Measurements from ENCODE around the gene RPS10. TPM values are rescaled to one million over a fixed set of nuclear protein-coding genes. Genes with fewer than 3 reads are reported as not detected.
"Not testable (repeated sequence)": the region's sequence is repeated elsewhere in the genome, so short reads cannot be mapped to it uniquely, and the experiment has no call there.

Gene RPS10
- total and polyA plus RNA-seq, 7 donors, result 2,556 to 7,534 (median 3,796) TPM

DNA sequence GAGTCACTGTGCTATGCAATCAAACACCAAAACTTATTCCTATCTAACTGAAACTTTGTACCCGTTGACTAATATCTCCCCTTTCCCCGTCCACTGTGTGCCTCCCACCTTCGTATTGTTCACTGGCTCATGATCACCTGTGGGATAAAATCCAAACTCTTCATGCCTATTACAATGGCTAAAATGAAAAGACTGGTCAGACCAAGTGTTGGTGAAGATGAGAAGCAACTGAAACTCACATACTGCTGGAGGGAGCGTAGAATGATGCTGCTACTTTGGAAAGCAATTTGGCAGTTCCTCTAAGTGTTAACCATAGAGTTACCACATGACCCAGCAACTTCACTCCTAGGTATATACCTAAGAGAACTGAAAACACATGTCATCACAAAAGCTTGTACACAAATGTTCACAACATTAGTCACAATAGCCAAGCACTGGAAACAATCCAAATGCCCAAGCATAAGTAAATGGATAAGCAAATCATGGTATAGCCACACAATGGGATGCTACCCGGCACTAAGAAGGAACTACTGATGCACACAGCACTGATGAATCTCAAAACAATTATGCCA is 13.1 kb downstream of the RPS10 start:
- peak overlapping the region in 2 of 4 donors; percentile 7 to 54 for H3K27ac ChIP-seq
- intact Hi-C loops (cut with DNase I), result no loop called here

DNA sequence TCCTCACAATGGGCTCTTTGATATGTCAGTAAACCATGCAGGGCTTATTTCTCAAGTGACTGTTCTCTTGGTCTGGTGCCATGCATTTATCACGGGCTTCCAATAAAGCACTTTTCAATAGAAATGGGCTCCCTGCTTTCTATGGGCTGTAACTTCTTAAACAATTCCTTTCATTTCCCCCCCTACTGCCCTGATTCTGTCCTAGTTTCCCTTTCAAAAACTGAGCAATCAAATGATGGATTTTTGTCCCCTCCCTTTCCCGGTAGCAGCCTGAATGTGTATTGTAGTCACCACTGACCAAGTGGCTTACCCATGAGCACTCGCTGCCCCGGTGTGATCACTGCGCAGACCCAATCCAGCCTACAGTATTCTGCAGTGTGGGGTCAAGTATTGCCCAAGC is 13.9 kb downstream of the RPS10 start:
- no peak for DNase-seq
- Histone ChIP-seq H3K27me3 (no peaks in the 10 kb centered on the region), H3K36me3 (peaks cover 0 to 12% (median 2%) of the 10 kb centered on the region in 4 donors), H3K4me1 (peaks cover 0 to 11% (median 5%) of the 10 kb centered on the region in 4 donors), H3K9me3 (no peaks in the 10 kb centered on the region), H3K4me3 (no peak overlapping the region), H3K27ac (peak overlapping the region in 2 of 4 donors; percentile 7 to 54)
- WGBS, 2 donors, result 92 to 95% methylated on average over 5 of the region's 5 CpGs
- TF ChIP-seq, protein P1, sequence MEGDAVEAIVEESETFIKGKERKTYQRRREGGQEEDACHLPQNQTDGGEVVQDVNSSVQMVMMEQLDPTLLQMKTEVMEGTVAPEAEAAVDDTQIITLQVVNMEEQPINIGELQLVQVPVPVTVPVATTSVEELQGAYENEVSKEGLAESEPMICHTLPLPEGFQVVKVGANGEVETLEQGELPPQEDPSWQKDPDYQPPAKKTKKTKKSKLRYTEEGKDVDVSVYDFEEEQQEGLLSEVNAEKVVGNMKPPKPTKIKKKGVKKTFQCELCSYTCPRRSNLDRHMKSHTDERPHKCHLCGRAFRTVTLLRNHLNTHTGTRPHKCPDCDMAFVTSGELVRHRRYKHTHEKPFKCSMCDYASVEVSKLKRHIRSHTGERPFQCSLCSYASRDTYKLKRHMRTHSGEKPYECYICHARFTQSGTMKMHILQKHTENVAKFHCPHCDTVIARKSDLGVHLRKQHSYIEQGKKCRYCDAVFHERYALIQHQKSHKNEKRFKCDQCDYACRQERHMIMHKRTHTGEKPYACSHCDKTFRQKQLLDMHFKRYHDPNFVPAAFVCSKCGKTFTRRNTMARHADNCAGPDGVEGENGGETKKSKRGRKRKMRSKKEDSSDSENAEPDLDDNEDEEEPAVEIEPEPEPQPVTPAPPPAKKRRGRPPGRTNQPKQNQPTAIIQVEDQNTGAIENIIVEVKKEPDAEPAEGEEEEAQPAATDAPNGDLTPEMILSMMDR (IDR thresholded peaks at IDR 0.05), result no peak
- TF ChIP-seq POLR2A (IDR thresholded peaks at IDR 0.05), result no peak
- TF ChIP-seq EP300 (IDR thresholded peaks at IDR 0.05), result no peak
- TF ChIP-seq POLR2AphosphoS5 (IDR thresholded peaks at IDR 0.05), result peak in 2 of 4 donors; percentile 11 to 15
- intact Hi-C loops (cut with DNase I), result no loop called here

More for the DNA sequence above, 13.1 kb downstream of the RPS10 start:
- DNase-seq, result no peak
- peaks cover 0 to 11% (median 5%) of the 10 kb centered on the region in 4 donors for H3K4me1 ChIP-seq
- H3K36me3 ChIP-seq, result peaks cover 0 to 19% (median 9%) of the 10 kb centered on the region in 4 donors
- H3K9me3 ChIP-seq, result no peaks in the 10 kb centered on the region
- H3K27me3 ChIP-seq, result no peaks in the 10 kb centered on the region
- WGBS, 2 donors, result 92 to 94% methylated on average over 5 of the region's 5 CpGs
- no peak for TF ChIP-seq POLR2A (IDR thresholded peaks at IDR 0.05)
- H3K4me3 ChIP-seq, result no peak overlapping the region

DNA sequence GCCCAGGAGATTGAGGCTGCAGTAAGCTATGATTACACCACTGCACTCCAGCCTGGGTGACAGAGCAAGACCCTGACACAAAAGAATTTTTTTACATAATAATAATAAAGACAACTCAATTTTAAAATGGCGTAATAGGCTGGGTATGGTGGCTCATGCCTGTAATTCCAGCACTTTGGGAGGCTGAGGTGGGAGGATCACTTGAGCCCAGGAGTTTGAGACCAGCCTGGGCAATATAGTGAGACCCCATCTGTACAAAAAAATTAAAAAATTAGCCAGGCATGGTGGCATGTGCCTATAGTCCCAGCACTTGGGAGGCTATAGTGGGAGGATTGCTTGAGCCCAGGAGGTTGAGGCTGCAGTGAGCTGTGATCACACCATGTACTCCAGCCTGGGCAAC is 18.0 kb downstream of the RPS10 start:
- WGBS, 2 donors, result 97 to 100% methylated on average over 1 of the region's 1 CpG
- H3K36me3 ChIP-seq; intact Hi-C loops (cut with DNase I); H3K9me3 ChIP-seq; H3K27me3 ChIP-seq; DNase-seq; H3K4me3 ChIP-seq; H3K4me1 ChIP-seq; H3K27ac ChIP-seq: not testable (repeated sequence)

DNA sequence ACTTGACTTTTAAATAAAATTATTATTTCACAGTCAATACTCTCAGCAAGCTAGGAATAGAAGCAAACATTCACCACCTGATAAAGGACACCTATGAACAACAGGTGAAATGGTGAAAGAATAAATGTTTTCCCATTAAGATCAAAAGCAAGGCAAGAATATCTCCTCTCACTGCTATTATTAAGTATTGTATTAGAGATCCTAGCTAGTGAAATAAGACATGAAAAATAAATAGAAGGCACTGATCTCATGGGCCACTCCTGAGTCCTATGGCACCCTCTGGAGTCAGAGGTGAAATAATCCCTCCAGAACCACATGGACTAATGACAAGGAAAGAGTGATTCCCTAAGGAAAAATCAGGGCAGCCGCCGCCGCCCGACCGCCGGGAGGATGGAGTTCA is 29.4 kb downstream of the RPS10 start:
- H3K36me3 ChIP-seq, result no peaks in the 10 kb centered on the region
- H3K27me3 ChIP-seq, result no peaks in the 10 kb centered on the region
- intact Hi-C loops (cut with DNase I), result no loop called here
- no peak overlapping the region for H3K27ac ChIP-seq
- H3K4me1 ChIP-seq, result peaks cover 0 to 14% (median 12%) of the 10 kb centered on the region in 4 donors
- H3K9me3 ChIP-seq, result no peaks in the 10 kb centered on the region
- TF ChIP-seq POLR2AphosphoS5 (IDR thresholded peaks at IDR 0.05) (no peak), EP300 (IDR thresholded peaks at IDR 0.05) (no peak), POLR2A (IDR thresholded peaks at IDR 0.05) (no peak)
- TF ChIP-seq, protein P1 (IDR thresholded peaks at IDR 0.05), result no peak
- H3K4me3 ChIP-seq, result no peak overlapping the region
- whole genome bisulfite sequencing, 2 donors, result 98 to 99% methylated on average over 6 of the region's 6 CpGs
- DNase-seq, result no peak

DNA sequence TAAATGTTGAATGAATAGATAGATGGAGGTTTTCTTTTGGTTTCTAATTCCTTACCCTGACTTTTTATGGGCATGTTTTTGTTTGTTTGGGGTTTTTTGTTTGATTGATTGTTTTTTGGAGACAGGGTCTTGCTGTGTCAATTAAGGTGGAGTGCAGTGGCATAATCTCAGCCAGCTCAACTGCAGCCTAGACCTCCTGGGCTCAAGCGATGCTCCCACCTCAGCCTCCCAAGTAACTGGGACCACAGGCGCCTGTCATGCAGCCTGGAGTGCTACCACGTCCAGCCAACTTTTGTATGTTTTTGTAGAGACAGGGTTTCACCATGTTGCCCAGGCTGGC is 31.9 kb downstream of the RPS10 start:
- WGBS, 2 donors, result 80 to 94% methylated on average over 3 of the region's 3 CpGs
- H3K4me1 ChIP-seq, result peaks cover 0 to 34% (median 30%) of the 10 kb centered on the region in 4 donors

More for the DNA sequence above, 31.9 kb downstream of the RPS10 start:
- TF ChIP-seq, protein P1 (IDR thresholded peaks at IDR 0.05), result no peak
- no peak for TF ChIP-seq POLR2A (IDR thresholded peaks at IDR 0.05)
- no peak for TF ChIP-seq POLR2AphosphoS5 (IDR thresholded peaks at IDR 0.05)
- no peak for TF ChIP-seq EP300 (IDR thresholded peaks at IDR 0.05)
- no peak overlapping the region for H3K4me3 ChIP-seq
- H3K36me3 ChIP-seq, result no peaks in the 10 kb centered on the region
- H3K27ac ChIP-seq, result peak overlapping the region; percentile 95 to 96 (median 96)
- no peaks in the 10 kb centered on the region for H3K9me3 ChIP-seq
- no peak for DNase-seq
- intact Hi-C loops (cut with DNase I), result loop anchor here (2.0 to 5.0 kb wide), 2 partner anchors 33 to 53 kb away; partner anchors contain the start of gene RPS10
- H3K27me3 ChIP-seq, result no peaks in the 10 kb centered on the region
